CD4-positive, alpha-beta T cell treated with Interleukin-15 for 1 hour (primary cell): ENCODE measurements around the gene EPHB3.
A peak's percentile ranks its signal among the peaks of the same experiment; 100 is the strongest.

Experiments
- DNase-seq: peaks from one replicate; pipeline ENCODE4 v3.0.0-alpha.2; 2020

Gene EPHB3

DNA sequence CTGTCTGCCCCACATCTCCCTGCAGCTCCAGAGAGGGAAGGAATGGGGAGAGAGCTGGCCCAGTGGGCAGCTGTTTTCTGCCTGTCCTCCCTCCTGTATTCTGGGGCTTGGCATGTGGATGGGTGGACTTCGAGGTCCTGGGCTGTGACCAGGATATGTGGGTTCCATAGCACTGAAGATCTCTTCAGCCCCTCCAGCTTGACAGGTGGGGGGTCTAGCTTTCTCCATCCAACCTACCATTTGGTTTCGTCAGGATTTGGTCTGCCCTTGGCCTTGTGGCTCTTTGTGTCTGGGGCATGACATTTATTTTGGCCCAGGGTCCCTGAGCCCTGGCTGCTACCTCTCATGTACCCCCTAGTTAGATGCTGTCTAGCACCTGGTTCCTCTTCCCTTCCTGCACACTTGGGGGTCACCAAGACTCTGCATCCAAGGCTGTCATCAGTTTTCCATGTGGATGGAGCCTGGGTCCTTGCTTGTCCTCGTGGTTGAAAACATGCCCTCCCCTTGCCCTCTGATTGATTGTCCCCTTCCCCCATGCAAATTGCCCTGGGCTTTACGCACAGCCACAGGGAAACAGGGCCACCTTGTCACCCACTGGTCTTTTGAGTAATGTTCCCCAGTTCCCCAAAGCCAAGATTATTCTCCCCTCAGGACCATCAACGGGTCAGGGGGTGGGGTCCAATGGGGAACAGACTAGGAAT is 3.2 kb downstream of the EPHB3 start:
- DNase-seq = no peak

DNA sequence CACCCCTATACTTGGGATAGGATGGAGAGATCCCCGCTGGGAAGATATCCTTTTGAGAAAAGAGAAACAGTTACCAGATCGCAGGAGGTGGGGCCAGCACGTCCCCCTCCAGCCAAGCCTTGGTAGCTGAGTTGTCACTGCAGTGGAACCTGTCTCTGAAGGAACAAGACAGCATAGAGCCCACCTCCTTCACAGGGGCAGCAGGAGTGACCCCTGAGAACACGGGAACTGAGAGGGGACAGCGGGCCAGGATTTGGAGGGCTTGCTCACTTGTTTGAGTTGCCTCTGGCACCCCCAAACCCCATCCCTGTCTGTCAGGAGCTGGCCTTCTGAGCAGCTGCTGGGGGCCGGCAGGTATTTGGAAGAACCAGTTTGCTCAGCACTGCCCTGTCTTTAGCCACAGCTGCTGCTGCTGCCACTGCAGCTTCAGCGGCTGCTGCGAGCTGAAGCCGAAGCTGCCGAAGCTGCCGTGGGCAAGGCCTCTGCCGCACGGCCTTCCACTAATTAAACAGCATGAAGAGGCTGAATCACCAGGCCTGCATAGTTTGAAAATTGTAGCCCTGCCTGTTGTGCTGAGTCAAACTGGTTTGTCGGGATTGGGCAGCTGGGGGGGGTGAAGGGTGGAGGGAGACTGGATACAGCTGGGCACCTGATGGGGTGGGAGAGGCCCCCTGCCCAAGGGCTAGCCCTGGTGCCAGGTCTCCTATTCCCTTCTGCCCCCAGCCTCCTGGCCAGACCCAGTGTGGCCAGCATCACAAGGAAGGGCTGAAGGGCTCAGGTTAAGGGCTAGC is 4.0 kb downstream of the EPHB3 start:
- no peak for DNase-seq

GRCh38 chr3:184566441-184567414 is 5.1 kb downstream of the EPHB3 start:
- DNase-seq = no peak

DNA sequence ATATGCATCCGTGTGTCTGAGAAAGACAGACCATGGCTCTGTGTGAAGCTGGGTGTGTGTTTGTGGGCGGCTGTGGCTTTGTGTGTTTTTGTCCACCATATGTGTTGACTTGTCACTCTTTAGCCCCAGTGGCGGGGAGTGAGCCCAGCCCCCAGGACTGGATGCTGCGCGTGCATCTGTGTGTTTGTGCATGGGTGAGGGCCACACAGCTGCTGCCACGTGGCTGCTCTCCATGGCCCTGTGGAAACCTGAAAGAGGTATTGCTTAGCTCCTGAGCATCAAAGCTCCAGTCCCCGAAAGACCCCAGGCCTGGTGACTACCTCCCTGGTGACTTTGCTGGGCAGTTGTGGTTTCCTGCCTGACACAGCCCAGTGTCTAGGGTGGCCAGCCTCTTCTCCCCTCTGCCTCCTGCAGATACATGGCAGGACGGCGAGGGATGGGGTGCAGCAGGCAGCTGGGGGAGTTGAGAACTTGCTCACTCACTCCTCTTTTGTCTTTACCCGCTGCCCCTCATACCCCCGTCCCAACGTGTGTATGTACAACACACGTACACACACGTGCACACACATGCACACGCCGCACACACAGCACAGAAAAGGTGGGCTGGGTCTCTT is 6.5 kb downstream of the EPHB3 start:
- no peak for DNase-seq

- DNase-seq = no peak
Measured at GRCh38 chr3:184568560-184568923, 7.0 kb downstream of the EPHB3 start.

- no peak for DNase-seq
Measured at GRCh38 chr3:184568924-184569829, 7.6 kb downstream of the EPHB3 start.

- DNase-seq = no peak
Measured at GRCh38 chr3:184570035-184570434, 8.4 kb downstream of the EPHB3 start.

GRCh38 chr3:184570489-184570888 is 8.9 kb downstream of the EPHB3 start:
- no peak for DNase-seq

DNA sequence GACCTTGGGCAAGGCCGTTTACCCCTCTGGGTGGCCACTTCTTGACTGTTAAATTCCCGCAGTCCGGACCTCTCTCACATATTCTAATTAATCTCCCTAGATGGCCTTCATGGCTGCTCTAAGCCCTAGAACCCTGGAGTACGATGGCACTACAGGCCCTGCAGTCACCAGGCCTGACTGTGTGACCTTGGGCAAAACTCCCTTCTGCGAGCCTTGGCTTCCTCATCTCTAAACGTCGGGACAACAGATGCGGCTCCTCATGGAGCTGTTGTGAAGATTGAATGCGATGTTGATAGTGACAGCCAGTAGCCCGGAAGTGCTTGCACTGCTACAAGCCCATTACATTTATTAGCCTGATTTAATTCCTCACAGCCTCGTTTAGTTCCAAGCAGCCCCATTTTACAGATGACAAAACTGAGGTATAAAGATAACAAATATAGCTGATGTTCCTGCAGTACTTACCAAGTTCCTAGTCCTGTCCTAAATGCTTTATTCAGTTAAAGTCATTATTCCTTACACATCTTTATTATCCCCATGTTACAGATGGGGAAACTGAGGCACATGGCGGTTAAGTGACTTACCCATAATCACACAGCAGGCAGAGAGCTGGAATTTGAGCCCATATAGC is 10.3 kb downstream of the EPHB3 start:
- no peak for DNase-seq

DNA sequence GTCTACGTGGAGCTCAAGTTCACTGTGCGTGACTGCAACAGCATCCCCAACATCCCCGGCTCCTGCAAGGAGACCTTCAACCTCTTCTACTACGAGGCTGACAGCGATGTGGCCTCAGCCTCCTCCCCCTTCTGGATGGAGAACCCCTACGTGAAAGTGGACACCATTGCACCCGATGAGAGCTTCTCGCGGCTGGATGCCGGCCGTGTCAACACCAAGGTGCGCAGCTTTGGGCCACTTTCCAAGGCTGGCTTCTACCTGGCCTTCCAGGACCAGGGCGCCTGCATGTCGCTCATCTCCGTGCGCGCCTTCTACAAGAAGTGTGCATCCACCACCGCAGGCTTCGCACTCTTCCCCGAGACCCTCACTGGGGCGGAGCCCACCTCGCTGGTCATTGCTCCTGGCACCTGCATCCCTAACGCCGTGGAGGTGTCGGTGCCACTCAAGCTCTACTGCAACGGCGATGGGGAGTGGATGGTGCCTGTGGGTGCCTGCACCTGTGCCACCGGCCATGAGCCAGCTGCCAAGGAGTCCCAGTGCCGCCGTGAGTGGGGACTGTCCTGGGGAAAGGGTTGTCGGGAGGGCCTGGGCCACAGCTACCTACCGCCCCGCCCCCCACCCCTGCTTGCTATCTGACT is 11.2 kb downstream of the EPHB3 start:
- no peak for DNase-seq

DNA sequence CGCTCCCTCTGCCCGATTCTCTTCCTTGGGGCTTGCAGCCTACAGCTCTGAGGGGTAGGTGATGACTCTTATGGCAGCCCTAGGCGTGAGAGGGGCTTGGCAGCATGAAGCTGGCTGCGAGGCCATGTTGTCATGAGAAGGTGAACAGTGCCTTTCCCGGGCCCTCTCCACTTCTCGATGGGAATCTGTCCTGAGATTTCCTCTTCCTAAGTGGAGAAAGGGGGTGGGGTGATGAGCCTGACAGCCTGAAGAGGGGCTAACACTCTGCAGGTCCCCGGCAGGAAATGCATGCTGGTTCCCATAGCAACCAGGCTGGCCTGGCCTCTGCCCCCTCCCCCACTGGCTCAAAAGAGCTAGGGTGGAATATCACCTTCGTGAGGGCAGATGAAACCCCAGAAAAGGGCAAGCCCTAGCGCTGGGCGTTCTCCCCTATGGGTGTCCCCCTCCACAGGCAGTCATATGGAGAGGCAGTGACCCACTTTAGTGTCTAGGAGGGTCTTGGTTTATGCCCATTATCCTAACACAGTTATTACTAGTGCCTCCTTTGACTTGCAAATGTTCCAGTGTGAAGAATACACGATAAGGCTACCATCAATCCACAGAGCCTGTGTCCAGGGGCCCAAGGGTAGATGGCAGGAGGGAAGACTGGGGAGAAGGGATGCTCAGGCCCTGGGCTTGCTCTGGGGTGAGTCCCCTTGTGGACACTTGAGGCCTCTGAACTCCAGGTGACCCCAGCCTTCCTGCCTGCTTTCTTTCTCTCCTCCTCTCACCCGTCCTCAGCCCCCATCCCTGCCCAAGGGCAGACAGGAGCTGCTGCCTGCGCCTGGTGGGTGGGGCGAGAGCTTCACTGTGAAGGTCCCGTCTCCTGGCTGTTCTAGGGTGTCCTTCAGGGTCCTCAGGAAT is 13.2 kb downstream of the EPHB3 start:
- DNase-seq = no peak

DNA sequence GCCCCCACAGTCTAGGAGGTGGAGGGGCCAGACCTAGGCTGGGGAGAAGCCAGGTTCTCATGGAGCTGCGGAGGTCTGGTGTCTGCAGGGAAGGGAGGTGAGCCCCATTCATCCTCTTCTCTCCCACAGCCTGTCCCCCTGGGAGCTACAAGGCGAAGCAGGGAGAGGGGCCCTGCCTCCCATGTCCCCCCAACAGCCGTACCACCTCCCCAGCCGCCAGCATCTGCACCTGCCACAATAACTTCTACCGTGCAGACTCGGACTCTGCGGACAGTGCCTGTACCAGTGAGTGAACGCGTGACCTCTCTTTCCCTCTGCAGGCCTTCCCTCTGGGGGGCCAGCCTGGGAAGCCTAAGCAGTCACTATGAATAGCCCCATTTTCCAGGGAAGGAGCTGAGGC is 14.1 kb downstream of the EPHB3 start:
- DNase-seq = no peak

DNA sequence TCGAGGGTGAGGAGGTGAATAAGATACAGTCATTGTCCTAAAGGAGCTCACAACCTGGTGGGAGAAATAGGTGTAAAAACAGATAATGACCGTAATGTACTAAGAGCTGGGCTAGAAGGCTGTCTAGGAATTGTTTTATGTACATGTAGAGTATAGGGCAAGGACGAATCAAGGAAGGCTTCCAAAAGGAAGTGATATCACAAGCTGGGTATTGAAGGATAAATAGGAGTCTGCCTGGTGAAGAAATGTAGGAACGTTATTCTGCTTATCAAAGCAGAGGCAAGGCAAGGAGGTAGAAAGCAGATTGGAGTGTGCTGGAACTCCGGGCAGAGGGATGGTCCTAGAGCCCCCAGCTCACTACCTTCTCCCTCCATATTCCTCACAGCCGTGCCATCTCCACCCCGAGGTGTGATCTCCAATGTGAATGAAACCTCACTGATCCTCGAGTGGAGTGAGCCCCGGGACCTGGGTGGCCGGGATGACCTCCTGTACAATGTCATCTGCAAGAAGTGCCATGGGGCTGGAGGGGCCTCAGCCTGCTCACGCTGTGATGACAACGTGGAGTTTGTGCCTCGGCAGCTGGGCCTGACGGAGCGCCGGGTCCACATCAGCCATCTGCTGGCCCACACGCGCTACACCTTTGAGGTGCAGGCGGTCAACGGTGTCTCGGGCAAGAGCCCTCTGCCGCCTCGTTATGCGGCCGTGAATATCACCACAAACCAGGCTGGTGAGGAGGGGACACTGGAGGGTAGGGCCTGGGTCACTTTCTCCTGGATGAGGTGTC is 15.1 kb downstream of the EPHB3 start:
- no peak for DNase-seq

DNA sequence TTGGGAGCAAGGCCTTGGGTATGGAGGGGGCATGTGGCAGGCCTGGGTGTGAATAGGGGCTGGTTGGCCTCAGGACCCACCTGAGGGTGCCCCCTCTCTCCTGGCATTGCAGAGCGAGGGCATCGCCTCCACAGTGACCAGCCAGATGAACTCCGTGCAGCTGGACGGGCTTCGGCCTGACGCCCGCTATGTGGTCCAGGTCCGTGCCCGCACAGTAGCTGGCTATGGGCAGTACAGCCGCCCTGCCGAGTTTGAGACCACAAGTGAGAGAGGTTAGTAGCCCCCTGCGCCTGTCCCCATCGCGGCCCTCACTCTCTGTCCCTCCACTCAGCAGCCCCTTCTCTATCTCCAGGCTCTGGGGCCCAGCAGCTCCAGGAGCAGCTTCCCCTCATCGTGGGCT is 16.0 kb downstream of the EPHB3 start:
- no peak for DNase-seq

DNA sequence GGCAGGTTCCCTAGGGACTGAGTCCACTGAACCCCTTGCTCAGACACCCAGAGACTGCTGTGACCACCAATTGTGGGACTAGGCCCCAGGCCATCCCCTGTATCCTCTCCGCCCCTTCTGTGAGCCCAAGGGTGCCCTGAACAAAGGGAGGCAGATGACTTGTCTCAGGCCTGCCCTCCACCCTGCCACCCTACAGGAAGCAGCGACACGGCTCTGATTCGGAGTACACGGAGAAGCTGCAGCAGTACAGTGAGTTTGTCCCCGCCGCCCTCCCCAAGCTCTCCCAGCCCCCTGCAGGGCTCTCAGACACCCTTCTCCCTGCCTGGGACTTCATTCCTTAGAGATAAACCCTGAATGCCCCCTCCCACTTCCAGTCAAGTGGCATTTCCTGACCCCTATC is 16.6 kb downstream of the EPHB3 start:
- no peak for DNase-seq

DNA sequence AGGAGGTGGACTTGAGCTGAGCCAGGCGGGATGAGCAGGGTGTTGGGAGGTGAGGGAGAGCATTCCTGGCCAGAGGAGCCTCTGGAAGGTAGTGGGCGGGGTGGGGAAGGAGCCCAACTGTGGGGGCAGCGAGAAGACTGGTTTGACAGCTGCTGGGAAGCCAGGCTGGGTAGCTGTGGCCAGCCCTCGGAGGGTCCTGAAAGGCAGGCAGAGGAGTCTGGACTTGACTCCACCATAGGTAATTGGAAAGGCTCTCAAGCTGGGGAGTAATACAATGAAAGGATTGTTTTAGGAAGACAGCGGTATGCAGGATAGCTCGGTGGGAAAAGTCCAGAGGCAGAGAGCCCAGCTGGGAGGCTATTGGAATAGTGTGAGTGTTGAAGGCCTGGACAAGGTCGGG is 17.2 kb downstream of the EPHB3 start:
- no peak for DNase-seq

DNA sequence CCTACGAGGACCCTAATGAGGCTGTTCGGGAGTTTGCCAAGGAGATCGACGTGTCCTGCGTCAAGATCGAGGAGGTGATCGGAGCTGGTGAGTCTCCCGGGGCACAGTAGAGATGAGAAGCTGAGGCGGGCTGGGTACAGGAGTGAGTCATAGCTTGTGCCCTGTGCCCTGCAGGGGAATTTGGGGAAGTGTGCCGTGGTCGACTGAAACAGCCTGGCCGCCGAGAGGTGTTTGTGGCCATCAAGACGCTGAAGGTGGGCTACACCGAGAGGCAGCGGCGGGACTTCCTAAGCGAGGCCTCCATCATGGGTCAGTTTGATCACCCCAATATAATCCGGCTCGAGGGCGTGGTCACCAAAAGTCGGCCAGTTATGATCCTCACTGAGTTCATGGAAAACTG is 17.9 kb downstream of the EPHB3 start:
- peak; percentile 57 for DNase-seq

- DNase-seq = no peak
Measured at GRCh38 chr3:184580376-184580775, 18.8 kb downstream of the EPHB3 start.

- no peak for DNase-seq
Measured at GRCh38 chr3:184581331-184581855, 19.8 kb downstream of the EPHB3 start.
